Measurements from ENCODE around the gene DACH2.
"Not testable (repeated sequence)": the region's sequence is repeated elsewhere in the genome, so short reads cannot be mapped to it uniquely, and the experiment has no call there.

The DACH2 gene

DNA sequence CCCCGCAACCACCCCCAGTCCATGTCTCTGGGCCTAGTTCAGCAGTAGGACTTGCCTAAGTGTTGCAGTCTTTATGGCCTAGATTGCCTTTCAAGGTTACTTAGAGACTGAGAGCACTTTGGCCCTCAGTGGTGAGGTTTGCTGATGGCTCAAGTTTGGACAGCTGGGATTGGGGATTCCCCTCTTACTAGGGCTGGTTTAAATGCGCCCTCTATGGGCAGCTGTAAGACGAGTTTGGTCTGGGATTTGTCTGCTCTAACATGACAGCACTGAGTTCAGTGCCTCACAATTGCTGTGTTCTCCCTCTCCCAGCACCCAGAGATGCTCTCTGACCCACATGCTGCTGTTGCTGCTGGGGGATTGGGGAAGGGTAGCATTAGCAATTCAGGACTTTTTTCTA lies 23.1 kb downstream of the DACH2 start:
- H3K9ac ChIP-seq (ENCODE audit: low read depth, low read length) = no peak overlapping the region
- no peak overlapping the region for H3K4me3 ChIP-seq (ENCODE audit: low read length)
- no peaks in the 10 kb centered on the region for H3K27me3 ChIP-seq (ENCODE audit: insufficient read depth, low read length)
- H3K27ac ChIP-seq (ENCODE audit: low read length) = no peak overlapping the region
- H3K9me3 ChIP-seq (ENCODE audit: insufficient read depth, low read depth, low read length) = no peaks in the 10 kb centered on the region
- H3K36me3 ChIP-seq (ENCODE audit: insufficient read depth, low read depth, low read length) = no peaks in the 10 kb centered on the region
- H3K4me1 ChIP-seq (ENCODE audit: insufficient read depth, low read length) = no peaks in the 10 kb centered on the region

GRCh38 chrX:86178906-86179305 lies 30.7 kb downstream of the DACH2 start:
- Histone ChIP-seq H3K36me3 (ENCODE audit: insufficient read depth, low read depth, low read length) (no peaks in the 10 kb centered on the region), H3K4me3 (ENCODE audit: low read length) (no peak overlapping the region), H3K27me3 (ENCODE audit: insufficient read depth, low read length) (no peaks in the 10 kb centered on the region), H3K9me3 (ENCODE audit: insufficient read depth, low read depth, low read length) (no peaks in the 10 kb centered on the region), H3K9ac (ENCODE audit: low read depth, low read length) (no peak overlapping the region), H3K27ac (ENCODE audit: low read length) (no peak overlapping the region), H3K4me1 (ENCODE audit: insufficient read depth, low read length) (no peaks in the 10 kb centered on the region)

DNA sequence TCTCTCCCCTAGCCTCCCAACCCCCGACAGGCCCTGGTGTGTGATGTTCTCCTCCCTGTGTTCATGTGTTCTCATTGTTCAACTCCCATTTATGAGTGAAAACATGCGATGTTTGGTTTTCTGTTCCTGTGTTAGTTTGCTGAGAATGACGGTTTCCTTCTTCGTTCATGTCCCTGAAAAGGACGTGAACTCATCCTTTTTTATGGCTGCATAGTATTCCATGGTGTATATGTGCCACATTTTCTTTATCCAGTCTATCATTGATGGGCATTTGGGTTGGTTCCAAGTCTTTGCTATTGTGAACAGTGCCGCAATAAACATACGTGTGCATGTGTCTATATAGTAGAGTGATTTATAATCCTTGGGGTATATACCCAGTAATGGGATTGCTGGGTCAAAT lies 33.1 kb downstream of the DACH2 start:
- not testable (repeated sequence) for H3K36me3 ChIP-seq (ENCODE audit: insufficient read depth, low read depth, low read length); H3K4me1 ChIP-seq (ENCODE audit: insufficient read depth, low read length); H3K9ac ChIP-seq (ENCODE audit: low read depth, low read length); H3K27me3 ChIP-seq (ENCODE audit: insufficient read depth, low read length); H3K4me3 ChIP-seq (ENCODE audit: low read length); H3K27ac ChIP-seq (ENCODE audit: low read length); H3K9me3 ChIP-seq (ENCODE audit: insufficient read depth, low read depth, low read length)

DNA sequence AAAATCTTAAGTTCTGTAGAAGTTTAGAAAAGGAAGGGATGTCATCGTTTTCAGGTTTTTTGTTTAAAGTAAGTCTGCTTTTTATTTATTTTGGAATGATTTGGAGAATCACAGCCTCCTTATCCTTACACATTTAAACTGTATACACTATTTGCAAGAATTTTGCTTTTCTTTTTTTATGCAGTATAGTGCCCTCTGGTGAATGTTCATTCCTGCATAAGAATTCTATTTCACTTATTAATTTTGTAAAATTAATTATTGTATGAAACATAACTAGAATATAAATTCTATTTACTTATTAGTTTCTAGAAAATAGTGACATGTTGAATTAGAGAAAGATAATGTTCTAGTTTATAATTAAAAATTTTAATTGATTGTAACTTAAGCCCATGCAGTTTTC lies 44.6 kb downstream of the DACH2 start:
- Histone ChIP-seq H3K36me3 (ENCODE audit: insufficient read depth, low read depth, low read length) (no peaks in the 10 kb centered on the region), H3K4me1 (ENCODE audit: insufficient read depth, low read length) (no peaks in the 10 kb centered on the region), H3K27ac (ENCODE audit: low read length) (no peak overlapping the region), H3K9ac (ENCODE audit: low read depth, low read length) (no peak overlapping the region), H3K4me3 (ENCODE audit: low read length) (no peak overlapping the region), H3K9me3 (ENCODE audit: insufficient read depth, low read depth, low read length) (no peaks in the 10 kb centered on the region), H3K27me3 (ENCODE audit: insufficient read depth, low read length) (no peaks in the 10 kb centered on the region)

- H3K9me3 ChIP-seq (ENCODE audit: insufficient read depth, low read depth, low read length) = no peaks in the 10 kb centered on the region
- no peaks in the 10 kb centered on the region for H3K27me3 ChIP-seq (ENCODE audit: insufficient read depth, low read length)
- H3K27ac ChIP-seq (ENCODE audit: low read length) = no peak overlapping the region
- no peak overlapping the region for H3K9ac ChIP-seq (ENCODE audit: low read depth, low read length)
- H3K4me3 ChIP-seq (ENCODE audit: low read length) = no peak overlapping the region
- no peaks in the 10 kb centered on the region for H3K36me3 ChIP-seq (ENCODE audit: insufficient read depth, low read depth, low read length)
- no peaks in the 10 kb centered on the region for H3K4me1 ChIP-seq (ENCODE audit: insufficient read depth, low read length)
Observed at GRCh38 chrX:86194758-86195157, 46.5 kb downstream of the DACH2 start.

GRCh38 chrX:86195343-86195742 lies 47.1 kb downstream of the DACH2 start:
- H3K4me1 ChIP-seq (ENCODE audit: insufficient read depth, low read length) = no peaks in the 10 kb centered on the region
- no peak overlapping the region for H3K27ac ChIP-seq (ENCODE audit: low read length)
- no peaks in the 10 kb centered on the region for H3K27me3 ChIP-seq (ENCODE audit: insufficient read depth, low read length)
- H3K4me3 ChIP-seq (ENCODE audit: low read length) = no peak overlapping the region
- no peak overlapping the region for H3K9ac ChIP-seq (ENCODE audit: low read depth, low read length)
- H3K9me3 ChIP-seq (ENCODE audit: insufficient read depth, low read depth, low read length) = no peaks in the 10 kb centered on the region
- no peaks in the 10 kb centered on the region for H3K36me3 ChIP-seq (ENCODE audit: insufficient read depth, low read depth, low read length)

DNA sequence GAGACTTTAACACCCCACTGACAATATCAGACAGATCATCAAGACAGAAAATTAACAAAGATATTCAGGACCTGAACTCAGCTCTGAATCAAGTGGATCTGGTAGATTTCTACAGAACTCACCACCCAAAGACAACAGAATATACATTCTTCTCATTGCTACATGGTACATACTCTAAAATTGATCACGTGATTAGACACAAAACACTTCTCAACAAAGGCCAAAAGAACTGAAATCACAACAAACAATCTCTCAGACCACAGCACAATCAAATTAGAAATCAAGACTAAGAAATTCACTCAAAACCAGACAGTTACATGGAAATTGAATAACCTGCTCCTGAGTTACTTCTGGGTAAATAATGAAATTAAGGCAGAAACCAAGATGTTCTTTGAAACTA lies 49.6 kb downstream of the DACH2 start:
- no peaks in the 10 kb centered on the region for H3K27me3 ChIP-seq (ENCODE audit: insufficient read depth, low read length)
- H3K4me3 ChIP-seq (ENCODE audit: low read length) = no peak overlapping the region
- no peaks in the 10 kb centered on the region for H3K4me1 ChIP-seq (ENCODE audit: insufficient read depth, low read length)
- no peak overlapping the region for H3K27ac ChIP-seq (ENCODE audit: low read length)
- H3K36me3 ChIP-seq (ENCODE audit: insufficient read depth, low read depth, low read length) = no peaks in the 10 kb centered on the region
- no peak overlapping the region for H3K9ac ChIP-seq (ENCODE audit: low read depth, low read length)
- H3K9me3 ChIP-seq (ENCODE audit: insufficient read depth, low read depth, low read length) = no peaks in the 10 kb centered on the region

DNA sequence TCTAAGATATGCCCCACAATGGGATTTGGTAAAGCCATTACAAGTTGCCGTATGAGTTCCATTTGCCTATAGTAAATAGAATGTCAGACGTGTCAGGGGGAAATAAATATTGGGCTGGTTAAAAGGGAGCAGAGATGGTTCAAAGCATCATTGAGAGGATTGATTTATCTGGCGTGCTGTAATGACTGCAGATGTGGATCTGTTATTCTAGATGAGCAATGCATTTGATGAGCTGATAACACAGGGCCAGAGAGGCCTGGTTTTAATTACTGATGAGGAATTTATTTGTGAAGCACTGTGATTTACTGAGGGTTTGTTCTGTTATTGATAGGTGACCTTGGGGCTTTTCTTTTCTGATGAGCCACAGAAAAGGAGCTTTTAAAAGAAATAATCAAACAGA lies 62.5 kb downstream of the DACH2 start:
- H3K27me3 ChIP-seq (ENCODE audit: insufficient read depth, low read length) = no peaks in the 10 kb centered on the region
- no peaks in the 10 kb centered on the region for H3K4me1 ChIP-seq (ENCODE audit: insufficient read depth, low read length)
- no peaks in the 10 kb centered on the region for H3K36me3 ChIP-seq (ENCODE audit: insufficient read depth, low read depth, low read length)

GRCh38 chrX:86215260-86215659 lies 67.0 kb downstream of the DACH2 start:
- H3K36me3 ChIP-seq (ENCODE audit: insufficient read depth, low read depth, low read length) = no peaks in the 10 kb centered on the region
- H3K9ac ChIP-seq (ENCODE audit: low read depth, low read length) = no peak overlapping the region
- no peaks in the 10 kb centered on the region for H3K4me1 ChIP-seq (ENCODE audit: insufficient read depth, low read length)
- H3K4me3 ChIP-seq (ENCODE audit: low read length) = no peak overlapping the region
- H3K9me3 ChIP-seq (ENCODE audit: insufficient read depth, low read depth, low read length) = no peaks in the 10 kb centered on the region
- H3K27me3 ChIP-seq (ENCODE audit: insufficient read depth, low read length) = no peaks in the 10 kb centered on the region
- no peak overlapping the region for H3K27ac ChIP-seq (ENCODE audit: low read length)

More for the DNA sequence above, 62.5 kb downstream of the DACH2 start:
- no peak overlapping the region for H3K27ac ChIP-seq (ENCODE audit: low read length)
- H3K9ac ChIP-seq (ENCODE audit: low read depth, low read length) = no peak overlapping the region
- H3K4me3 ChIP-seq (ENCODE audit: low read length) = no peak overlapping the region
- no peaks in the 10 kb centered on the region for H3K9me3 ChIP-seq (ENCODE audit: insufficient read depth, low read depth, low read length)

GRCh38 chrX:86237482-86237881 lies 89.2 kb downstream of the DACH2 start:
- H3K27me3 ChIP-seq (ENCODE audit: insufficient read depth, low read length) = no peaks in the 10 kb centered on the region

GRCh38 chrX:86241547-86241946 lies 93.3 kb downstream of the DACH2 start:
- Histone ChIP-seq H3K27ac (ENCODE audit: low read length) (no peak overlapping the region), H3K9ac (ENCODE audit: low read depth, low read length) (no peak overlapping the region), H3K9me3 (ENCODE audit: insufficient read depth, low read depth, low read length) (peaks cover 8% of the 10 kb centered on the region; the same call in 1 of the 2 replicates), H3K36me3 (ENCODE audit: insufficient read depth, low read depth, low read length) (no peaks in the 10 kb centered on the region), H3K27me3 (ENCODE audit: insufficient read depth, low read length) (no peaks in the 10 kb centered on the region), H3K4me1 (ENCODE audit: insufficient read depth, low read length) (no peaks in the 10 kb centered on the region), H3K4me3 (ENCODE audit: low read length) (no peak overlapping the region)

More at GRCh38 chrX:86237482-86237881, 89.2 kb downstream of the DACH2 start:
- Histone ChIP-seq H3K27ac (ENCODE audit: low read length) (no peak overlapping the region), H3K9me3 (ENCODE audit: insufficient read depth, low read depth, low read length) (peaks cover 8% of the 10 kb centered on the region; the same call in 1 of the 2 replicates), H3K4me1 (ENCODE audit: insufficient read depth, low read length) (no peaks in the 10 kb centered on the region), H3K36me3 (ENCODE audit: insufficient read depth, low read depth, low read length) (no peaks in the 10 kb centered on the region), H3K4me3 (ENCODE audit: low read length) (no peak overlapping the region), H3K9ac (ENCODE audit: low read depth, low read length) (no peak overlapping the region)

- Histone ChIP-seq H3K36me3 (ENCODE audit: insufficient read depth, low read depth, low read length) (no peaks in the 10 kb centered on the region), H3K4me1 (ENCODE audit: insufficient read depth, low read length) (peaks cover 7% of the 10 kb centered on the region; the same call in 1 of the 2 replicates), H3K27me3 (ENCODE audit: insufficient read depth, low read length) (no peaks in the 10 kb centered on the region), H3K27ac (ENCODE audit: low read length) (no peak overlapping the region), H3K4me3 (ENCODE audit: low read length) (no peak overlapping the region), H3K9me3 (ENCODE audit: insufficient read depth, low read depth, low read length) (no peaks in the 10 kb centered on the region), H3K9ac (ENCODE audit: low read depth, low read length) (no peak overlapping the region)
Observed at GRCh38 chrX:86263526-86263925, 115.3 kb downstream of the DACH2 start.

DNA sequence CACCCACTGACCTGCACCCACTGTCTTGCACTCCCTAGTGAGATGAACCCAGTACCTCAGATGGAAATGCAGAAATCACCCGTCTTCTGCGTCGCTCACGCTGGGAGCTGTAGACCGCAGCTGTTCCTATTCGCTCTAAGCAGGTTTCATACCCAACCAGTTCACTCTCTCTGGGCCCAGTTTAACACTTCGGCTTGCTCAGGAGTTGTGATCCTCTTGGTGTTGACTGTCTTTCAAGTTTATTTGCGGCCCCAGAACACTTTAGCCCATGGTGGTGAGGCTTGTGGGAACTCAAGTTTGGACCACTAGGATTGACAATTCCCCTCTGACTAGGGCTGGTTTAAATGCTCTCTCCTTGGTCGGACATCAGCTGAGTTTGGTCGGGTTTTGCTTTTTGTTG lies 147.0 kb downstream of the DACH2 start:
- no peaks in the 10 kb centered on the region for H3K36me3 ChIP-seq (ENCODE audit: insufficient read depth, low read depth, low read length)
- H3K27ac ChIP-seq (ENCODE audit: low read length) = no peak overlapping the region
- H3K9me3 ChIP-seq (ENCODE audit: insufficient read depth, low read depth, low read length) = no peaks in the 10 kb centered on the region
- H3K27me3 ChIP-seq (ENCODE audit: insufficient read depth, low read length) = no peaks in the 10 kb centered on the region
- no peak overlapping the region for H3K9ac ChIP-seq (ENCODE audit: low read depth, low read length)
- no peak overlapping the region for H3K4me3 ChIP-seq (ENCODE audit: low read length)
- H3K4me1 ChIP-seq (ENCODE audit: insufficient read depth, low read length) = no peaks in the 10 kb centered on the region

Measured in iPS-20b (cell line).